ENCODE measurements around the gene TRIM47. TPM values are rescaled to one million over a fixed set of nuclear protein-coding genes. Genes with fewer than 3 reads are reported as not detected.

TRIM47 gene
- total RNA-seq, 1 experiment from 2014 or later = 48.3 TPM

GRCh38 chr17:75825149-75825552, 53.2 kb downstream of the TRIM47 start:
- DNase-seq = no peak
- intact Hi-C loops (cut with micrococcal nuclease; ENCODE audit: unreplicated experiment) = no loop called here
- POLR2A ChIA-PET (ENCODE audit: unreplicated experiment) = interaction anchor here (0.6 kb wide), 3 partner anchors 13 to 36 kb away, joined by 5 to 7 read pairs (median 7); no protein-coding TSS in a partner anchor
- no peaks in the 10 kb centered on the region for H3K9me3 ChIP-seq (ENCODE audit: insufficient read depth, low read depth)
- H3K36me3 ChIP-seq (ENCODE audit: low read depth) = peaks cover under 1% of the 10 kb centered on the region; the same call in 1 of the 2 replicates
- no peak overlapping the region for H2AFZ ChIP-seq
- no peaks in the 10 kb centered on the region for H3K9me2 ChIP-seq (ENCODE audit: insufficient read depth)
- no peaks in the 10 kb centered on the region for H4K20me1 ChIP-seq (ENCODE audit: insufficient read depth)
- H3K4me2 ChIP-seq = no peak overlapping the region
- H3F3A ChIP-seq (ENCODE audit: insufficient read depth, low read depth) = peaks cover 28% of the 10 kb centered on the region; the same call in 1 of the 2 replicates
- TF ChIP-seq EZH2 (IDR thresholded peaks at IDR 0.05; ENCODE audit: low read depth) = no peak
- TF ChIP-seq, protein P1, sequence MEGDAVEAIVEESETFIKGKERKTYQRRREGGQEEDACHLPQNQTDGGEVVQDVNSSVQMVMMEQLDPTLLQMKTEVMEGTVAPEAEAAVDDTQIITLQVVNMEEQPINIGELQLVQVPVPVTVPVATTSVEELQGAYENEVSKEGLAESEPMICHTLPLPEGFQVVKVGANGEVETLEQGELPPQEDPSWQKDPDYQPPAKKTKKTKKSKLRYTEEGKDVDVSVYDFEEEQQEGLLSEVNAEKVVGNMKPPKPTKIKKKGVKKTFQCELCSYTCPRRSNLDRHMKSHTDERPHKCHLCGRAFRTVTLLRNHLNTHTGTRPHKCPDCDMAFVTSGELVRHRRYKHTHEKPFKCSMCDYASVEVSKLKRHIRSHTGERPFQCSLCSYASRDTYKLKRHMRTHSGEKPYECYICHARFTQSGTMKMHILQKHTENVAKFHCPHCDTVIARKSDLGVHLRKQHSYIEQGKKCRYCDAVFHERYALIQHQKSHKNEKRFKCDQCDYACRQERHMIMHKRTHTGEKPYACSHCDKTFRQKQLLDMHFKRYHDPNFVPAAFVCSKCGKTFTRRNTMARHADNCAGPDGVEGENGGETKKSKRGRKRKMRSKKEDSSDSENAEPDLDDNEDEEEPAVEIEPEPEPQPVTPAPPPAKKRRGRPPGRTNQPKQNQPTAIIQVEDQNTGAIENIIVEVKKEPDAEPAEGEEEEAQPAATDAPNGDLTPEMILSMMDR (conservative IDR thresholded peaks at IDR 0.05) = no peak
- BruUV-seq (replicated peaks) = no TSS peak
- H3K79me2 ChIP-seq (ENCODE audit: low read depth) = no peaks in the 10 kb centered on the region
- CTCF ChIA-PET = interaction anchor here (0.6 kb wide), 1 partner anchor 51 kb away, joined by 3 read pairs; no protein-coding TSS in a partner anchor
- no peaks in the 10 kb centered on the region for H3K4me1 ChIP-seq (replicated peaks; ENCODE audit: insufficient read depth)
- no peak overlapping the region for H3K27ac ChIP-seq
- H3K4me3 ChIP-seq = no peak overlapping the region
- H3K27me3 ChIP-seq (ENCODE audit: insufficient read depth, low read depth) = no peaks in the 10 kb centered on the region

DNA sequence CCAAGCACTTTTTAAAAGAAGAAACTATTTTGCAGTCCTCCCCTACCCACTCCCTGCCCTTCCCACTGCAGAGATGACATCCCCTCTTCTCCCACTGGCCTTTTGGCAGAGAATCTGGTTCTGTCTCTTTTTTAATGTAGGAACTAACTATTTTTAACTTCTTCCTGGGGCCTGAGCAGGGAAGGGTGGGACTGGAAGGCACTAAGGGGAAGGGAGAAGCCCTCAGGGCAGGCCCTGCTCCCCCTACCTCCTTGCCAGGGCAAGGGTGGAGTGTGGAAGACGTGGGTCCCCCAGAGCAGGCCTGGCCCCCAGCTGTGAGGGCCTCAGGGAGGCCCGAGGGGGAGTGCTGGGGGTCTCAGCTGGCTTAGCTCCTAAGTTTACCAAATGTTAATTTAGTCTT, 53.7 kb downstream of the TRIM47 start:
- Histone ChIP-seq H3K27ac (no peak overlapping the region), H3K4me3 (no peak overlapping the region), H3K4me1 (replicated peaks; ENCODE audit: insufficient read depth) (no peaks in the 10 kb centered on the region), H3F3A (ENCODE audit: insufficient read depth, low read depth) (peaks cover 28% of the 10 kb centered on the region; the same call in 1 of the 2 replicates), H3K9me2 (ENCODE audit: insufficient read depth) (no peaks in the 10 kb centered on the region), H3K36me3 (ENCODE audit: low read depth) (peaks cover 4% of the 10 kb centered on the region; the same call in 1 of the 2 replicates), H3K4me2 (no peak overlapping the region), H2AFZ (no peak overlapping the region), H3K27me3 (ENCODE audit: insufficient read depth, low read depth) (no peaks in the 10 kb centered on the region), H3K9me3 (ENCODE audit: insufficient read depth, low read depth) (no peaks in the 10 kb centered on the region), H4K20me1 (ENCODE audit: insufficient read depth) (no peaks in the 10 kb centered on the region), H3K79me2 (ENCODE audit: low read depth) (no peaks in the 10 kb centered on the region)
- POLR2A ChIA-PET (ENCODE audit: unreplicated experiment) = interaction anchor here (0.6 kb wide), 2 partner anchors 21 to 36 kb away, joined by 7 read pairs; no protein-coding TSS in a partner anchor
- no peak for DNase-seq
- no peak for TF ChIP-seq EZH2 (IDR thresholded peaks at IDR 0.05; ENCODE audit: low read depth)
- TF ChIP-seq, protein P1 (conservative IDR thresholded peaks at IDR 0.05) = no peak
- intact Hi-C loops (cut with micrococcal nuclease; ENCODE audit: unreplicated experiment) = no loop called here
- CTCF ChIA-PET = no interaction called here
- BruUV-seq (replicated peaks) = no TSS peak

Other genes with a start within 250 kb of the TRIM47 start
- 0.31 and 0.40 TPM in 2 replicates for gene SMIM5, start 245.1 kb downstream of the TRIM47 start, total RNA-seq (2021)
- gene RECQL5, start 211.4 kb downstream of the TRIM47 start, total RNA-seq (2021) = 41.0 and 44.2 TPM in 2 replicates
- 79.5 and 80.3 TPM in 2 replicates for gene SAP30BP, start 211.2 kb downstream of the TRIM47 start, total RNA-seq (2021)
- 448 and 461 TPM in 2 replicates for gene ITGB4, start 157.1 kb downstream of the TRIM47 start, total RNA-seq (2021)
- 12.7 and 12.8 TPM in 2 replicates for gene GALK1, start 113.4 kb downstream of the TRIM47 start, total RNA-seq (2021)
- 25.3 and 27.8 TPM in 2 replicates for gene UNK, start 93.8 kb downstream of the TRIM47 start, total RNA-seq (2021)
- 94.4 and 108 TPM in 2 replicates for gene UNC13D, start 34.2 kb downstream of the TRIM47 start, total RNA-seq (2021)
- gene WBP2, start 23.2 kb downstream of the TRIM47 start, total RNA-seq (2021) = 114 and 159 TPM in 2 replicates
- gene TRIM65, start 18.4 kb upstream of the TRIM47 start, total RNA-seq (2021) = 21.1 and 27.1 TPM in 2 replicates
- gene MRPL38, start 26.3 kb upstream of the TRIM47 start, total RNA-seq (2021) = 127 and 136 TPM in 2 replicates
- gene FBF1, start 62.5 kb upstream of the TRIM47 start, total RNA-seq (2021) = 22.5 and 28.7 TPM in 2 replicates
- gene ACOX1, start 100.6 kb upstream of the TRIM47 start, total RNA-seq (2021) = 35.5 and 37.1 TPM in 2 replicates
- gene TEN1, start 100.7 kb upstream of the TRIM47 start, total RNA-seq (2021) = 19.6 and 22.7 TPM in 2 replicates
- 10.3 and 12.3 TPM in 2 replicates for gene CDK3, start 122.3 kb upstream of the TRIM47 start, total RNA-seq (2021)
- gene EVPL, start 148.7 kb upstream of the TRIM47 start, total RNA-seq (2021) = 60.8 and 77.8 TPM in 2 replicates
- 69.7 and 91.7 TPM in 2 replicates for gene SRP68, start 193.9 kb upstream of the TRIM47 start, total RNA-seq (2021)
- gene GALR2, start 196.2 kb upstream of the TRIM47 start, total RNA-seq (2021) = 2.8 and 3.0 TPM in 2 replicates
- gene ZACN, start 200.6 kb upstream of the TRIM47 start, total RNA-seq (2021) = not detected in 2 replicates
- 118 and 131 TPM in 2 replicates for gene EXOC7, start 225.2 kb upstream of the TRIM47 start, total RNA-seq (2021)